Stimulated activated naive B cell treated with anti-CD40 and anti-IgM and Interleukin-4, amounts not matched to agents 10 μg/mL and 1 μg/mL and 100 μg/mL, for 72 hours (primary cell): ENCODE data around the gene CNNM2.
A peak's percentile ranks its signal among the peaks of the same experiment; 100 is the strongest.

Source experiments
- ATAC-seq, 2 donors: fragments of 150-1000 bp; cut with Tn5 transposase; replicated peaks; 2 replicates each; pipeline ENCODE4 v1.10.0; 2021; ENCODE audit warnings: moderate library complexity in 1 of 2
- DNase-seq: peaks from one replicate; pipeline ENCODE4 v3.0.0; 2021
- H3K27ac Mint-ChIP-seq: one replicate; pipeline ENCODE4 v1.8.0; 2022; ENCODE audit warnings: mild to moderate bottlenecking, mixed read lengths
- H3K27me3 Mint-ChIP-seq, 2 donors: one replicate each; pipeline ENCODE4 v1.8.0; 2022; ENCODE audit warnings: mixed read lengths in 2 of 2
- H3K36me3 Mint-ChIP-seq, 2 donors: one replicate each; pipeline ENCODE4 v1.8.0; 2022; ENCODE audit warnings: mixed read lengths in 2 of 2, mild to moderate bottlenecking in 1 of 2
- H3K4me1 Mint-ChIP-seq, 2 donors: one replicate each; pipeline ENCODE4 v1.8.0; 2022; ENCODE audit warnings: mixed read lengths in 2 of 2, mild to moderate bottlenecking in 1 of 2
- H3K4me3 Mint-ChIP-seq, 2 donors: one replicate each; pipeline ENCODE4 v1.8.0; 2022; ENCODE audit warnings: mild to moderate bottlenecking in 2 of 2, mixed read lengths in 2 of 2, moderate library complexity in 1 of 2
- H3K9me3 Mint-ChIP-seq, 2 donors: one replicate each; pipeline ENCODE4 v1.8.0; 2022; ENCODE audit warnings: mixed read lengths in 2 of 2, mild to moderate bottlenecking in 1 of 2

The CNNM2 gene

GRCh38 chr10:103090911-103091310 is 172.8 kb downstream of the CNNM2 start:
- no peaks in the 10 kb centered on the region for H3K4me1 Mint-ChIP-seq
- ATAC-seq: no peak
- peaks cover 27 to 49% of the 10 kb centered on the region in 2 donors for H3K36me3 Mint-ChIP-seq
- no peak for DNase-seq
- H3K27me3 Mint-ChIP-seq: no peaks in the 10 kb centered on the region
- peak overlapping the region; percentile 56 for H3K27ac Mint-ChIP-seq
- no peak overlapping the region for H3K4me3 Mint-ChIP-seq
- H3K9me3 Mint-ChIP-seq: no peaks in the 10 kb centered on the region

- peaks cover 29 to 34% of the 10 kb centered on the region in 2 donors for H3K36me3 Mint-ChIP-seq
Measured at GRCh38 chr10:103095005-103095404, 176.9 kb downstream of the CNNM2 start.

GRCh38 chr10:103096130-103096529 is 178.0 kb downstream of the CNNM2 start:
- no peak for DNase-seq
- Mint-ChIP-seq H3K4me1 (no peaks in the 10 kb centered on the region), H3K27ac (peak overlapping the region; percentile 16), H3K36me3 (peaks cover 20 to 31% of the 10 kb centered on the region in 2 donors), H3K4me3 (no peak overlapping the region), H3K9me3 (no peaks in the 10 kb centered on the region), H3K27me3 (no peaks in the 10 kb centered on the region)
- no peak for ATAC-seq

More at GRCh38 chr10:103095005-103095404, 176.9 kb downstream of the CNNM2 start:
- DNase-seq (no peak), ATAC-seq (no peak)
- Mint-ChIP-seq H3K9me3 (no peaks in the 10 kb centered on the region), H3K27ac (peak overlapping the region; percentile 56), H3K4me1 (no peaks in the 10 kb centered on the region), H3K27me3 (no peaks in the 10 kb centered on the region), H3K4me3 (no peak overlapping the region)

- no peak overlapping the region for H3K4me3 Mint-ChIP-seq
- H3K36me3 Mint-ChIP-seq: peaks cover 20 to 31% of the 10 kb centered on the region in 2 donors
- H3K27ac Mint-ChIP-seq: no peak overlapping the region
- H3K27me3 Mint-ChIP-seq: no peaks in the 10 kb centered on the region
- DNase-seq (no peak), ATAC-seq (no peak)
- H3K4me1 Mint-ChIP-seq: no peaks in the 10 kb centered on the region
- H3K9me3 Mint-ChIP-seq: no peaks in the 10 kb centered on the region
Measured at GRCh38 chr10:103098240-103098639, 180.1 kb downstream of the CNNM2 start.

GRCh38 chr10:103100620-103101019 is 182.5 kb downstream of the CNNM2 start:
- no peak overlapping the region for H3K27ac Mint-ChIP-seq
- H3K4me3 Mint-ChIP-seq: no peak overlapping the region
- DNase-seq: no peak
- H3K36me3 Mint-ChIP-seq: peaks cover 15 to 23% of the 10 kb centered on the region in 2 donors
- no peaks in the 10 kb centered on the region for H3K9me3 Mint-ChIP-seq
- H3K27me3 Mint-ChIP-seq: no peaks in the 10 kb centered on the region
- no peaks in the 10 kb centered on the region for H3K4me1 Mint-ChIP-seq
- no peak for ATAC-seq

GRCh38 chr10:103102195-103102594 is 184.1 kb downstream of the CNNM2 start:
- H3K27ac Mint-ChIP-seq: no peak overlapping the region
- DNase-seq: no peak
- H3K4me3 Mint-ChIP-seq: no peak overlapping the region
- peaks cover 13 to 18% of the 10 kb centered on the region in 2 donors for H3K36me3 Mint-ChIP-seq
- no peaks in the 10 kb centered on the region for H3K9me3 Mint-ChIP-seq
- H3K27me3 Mint-ChIP-seq: no peaks in the 10 kb centered on the region
- H3K4me1 Mint-ChIP-seq: no peaks in the 10 kb centered on the region
- no peak for ATAC-seq

GRCh38 chr10:103103989-103104388 is 185.9 kb downstream of the CNNM2 start:
- no peaks in the 10 kb centered on the region for H3K9me3 Mint-ChIP-seq
- no peak overlapping the region for H3K27ac Mint-ChIP-seq
- H3K4me3 Mint-ChIP-seq: no peak overlapping the region
- ATAC-seq (no peak), DNase-seq (no peak)
- no peaks in the 10 kb centered on the region for H3K4me1 Mint-ChIP-seq
- H3K36me3 Mint-ChIP-seq: peaks cover 13 to 19% of the 10 kb centered on the region in 2 donors
- no peaks in the 10 kb centered on the region for H3K27me3 Mint-ChIP-seq

GRCh38 chr10:103104721-103105120 is 186.6 kb downstream of the CNNM2 start:
- Mint-ChIP-seq H3K27me3 (no peaks in the 10 kb centered on the region), H3K36me3 (peaks cover 13 to 26% of the 10 kb centered on the region in 2 donors), H3K4me1 (no peaks in the 10 kb centered on the region), H3K27ac (no peak overlapping the region), H3K4me3 (no peak overlapping the region), H3K9me3 (no peaks in the 10 kb centered on the region)
- no peak for ATAC-seq
- DNase-seq: no peak

- Mint-ChIP-seq H3K9me3 (no peaks in the 10 kb centered on the region), H3K4me3 (no peak overlapping the region), H3K36me3 (peaks cover 12 to 31% of the 10 kb centered on the region in 2 donors), H3K27ac (no peak overlapping the region), H3K27me3 (no peaks in the 10 kb centered on the region), H3K4me1 (no peaks in the 10 kb centered on the region)
- ATAC-seq (no peak), DNase-seq (no peak)
Measured at GRCh38 chr10:103105462-103105861, 187.4 kb downstream of the CNNM2 start.

GRCh38 chr10:103106539-103106938 is 188.4 kb downstream of the CNNM2 start:
- Mint-ChIP-seq H3K9me3 (no peaks in the 10 kb centered on the region), H3K4me3 (no peak overlapping the region), H3K36me3 (peaks cover 17 to 33% of the 10 kb centered on the region in 2 donors), H3K27me3 (no peaks in the 10 kb centered on the region), H3K4me1 (peaks cover 0 to 5% of the 10 kb centered on the region in 2 donors), H3K27ac (no peak overlapping the region)
- DNase-seq (no peak), ATAC-seq (no peak)

GRCh38 chr10:103109821-103110220 is 191.7 kb downstream of the CNNM2 start:
- ATAC-seq (no peak), DNase-seq (no peak)
- Mint-ChIP-seq H3K9me3 (no peaks in the 10 kb centered on the region), H3K4me3 (no peak overlapping the region), H3K27me3 (no peaks in the 10 kb centered on the region), H3K4me1 (peaks cover 0 to 11% of the 10 kb centered on the region in 2 donors), H3K36me3 (peaks cover 12 to 21% of the 10 kb centered on the region in 2 donors), H3K27ac (no peak overlapping the region)

- ATAC-seq (no peak), DNase-seq (no peak)
- Mint-ChIP-seq H3K27me3 (no peaks in the 10 kb centered on the region), H3K4me3 (no peak overlapping the region), H3K36me3 (peaks cover 12 to 21% of the 10 kb centered on the region in 2 donors), H3K4me1 (peaks cover 0 to 11% of the 10 kb centered on the region in 2 donors), H3K9me3 (no peaks in the 10 kb centered on the region), H3K27ac (no peak overlapping the region)
Measured at GRCh38 chr10:103110407-103110806, 192.3 kb downstream of the CNNM2 start.

- no peak overlapping the region for H3K4me3 Mint-ChIP-seq
- H3K36me3 Mint-ChIP-seq: peaks cover 10 to 21% of the 10 kb centered on the region in 2 donors
- DNase-seq (no peak), ATAC-seq (no peak)
- H3K27me3 Mint-ChIP-seq: no peaks in the 10 kb centered on the region
- no peaks in the 10 kb centered on the region for H3K9me3 Mint-ChIP-seq
- peaks cover 0 to 11% of the 10 kb centered on the region in 2 donors for H3K4me1 Mint-ChIP-seq
- H3K27ac Mint-ChIP-seq: no peak overlapping the region
Measured at GRCh38 chr10:103111031-103111917, 193.2 kb downstream of the CNNM2 start.

- H3K27ac Mint-ChIP-seq: no peak overlapping the region
- H3K9me3 Mint-ChIP-seq: no peaks in the 10 kb centered on the region
- H3K36me3 Mint-ChIP-seq: peaks cover 12 to 21% of the 10 kb centered on the region in 2 donors
- H3K4me1 Mint-ChIP-seq: peaks cover 0 to 11% of the 10 kb centered on the region in 2 donors
- no peak for DNase-seq
- H3K27me3 Mint-ChIP-seq: no peaks in the 10 kb centered on the region
- peak; percentile 50 to 85 for ATAC-seq
- H3K4me3 Mint-ChIP-seq: no peak overlapping the region
Measured at GRCh38 chr10:103111918-103112877, 194.1 kb downstream of the CNNM2 start.
